Liver (tissue), 9 donors: ENCODE measurements around the gene GTF2F2. TPM values are rescaled to one million over a fixed set of nuclear protein-coding genes. Genes with fewer than 3 reads are reported as not detected.

Source experiments
- DNase-seq: peaks from one replicate; pipeline ENCODE4 v3.0.0-alpha.2; 2017; ENCODE audit warnings: low spot score
- H3K27ac ChIP-seq, 2 donors: one replicate each; pipeline ENCODE4 v1.7.0; 2013; ENCODE audit warnings: inconsistent platforms in 2 of 2, low read length in 2 of 2, control low read depth in 1 of 2, low read depth in 1 of 2, mild to moderate bottlenecking in 1 of 2
- H3K27me3 ChIP-seq, 4 donors: one replicate each; pipeline versions ENCODE4 v1.6.1 to v1.7.0; 2013; ENCODE audit warnings: low read length in 3 of 4, inconsistent platforms in 1 of 4, mild to moderate bottlenecking in 1 of 4, moderate library complexity in 1 of 4; ENCODE audit not compliant: control insufficient read depth in 4 of 4, insufficient read depth in 4 of 4
- H3K36me3 ChIP-seq, 4 donors: one replicate each; pipeline versions ENCODE4 v1.6.1 to v1.7.0; 2013; ENCODE audit warnings: low read length in 3 of 4, mild to moderate bottlenecking in 3 of 4, low read depth in 1 of 4, moderate library complexity in 1 of 4; ENCODE audit not compliant: control insufficient read depth in 4 of 4, insufficient read depth in 3 of 4
- H3K4me1 ChIP-seq, 4 donors: one replicate each; pipeline versions ENCODE4 v1.6.1 to v1.7.0; 2013; ENCODE audit warnings: low read length in 3 of 4, mild to moderate bottlenecking in 3 of 4, moderate library complexity in 1 of 4; ENCODE audit not compliant: control insufficient read depth in 4 of 4, insufficient read depth in 4 of 4
- H3K4me3 ChIP-seq, 3 donors: one replicate each; pipeline versions ENCODE4 v1.6.1 to v1.7.0; 2013; ENCODE audit warnings: low read length in 3 of 3, control low read depth in 1 of 3, low read depth in 1 of 3, mild to moderate bottlenecking in 1 of 3
- H3K9ac ChIP-seq, 2 donors: one replicate each; pipeline ENCODE4 v1.7.0; 2013; ENCODE audit warnings: low read length in 2 of 2, mild to moderate bottlenecking in 2 of 2, moderate library complexity in 2 of 2, control low read depth in 1 of 2, low read depth in 1 of 2
- H3K9me3 ChIP-seq, 4 donors: one replicate each; pipeline versions ENCODE4 v1.6.1 to v1.7.0; 2013; ENCODE audit warnings: low read length in 3 of 4; ENCODE audit not compliant: control insufficient read depth in 4 of 4
- EGR1 ChIP-seq, 2 donors: IDR thresholded peaks; 2 replicates each; pipeline ENCODE4 v1.6.1; 2016 to 2018; ENCODE audit warnings: antibody characterized with exemption in 2 of 2, low read depth in 2 of 2
- FOXA1 ChIP-seq: IDR thresholded peaks from 2 replicates; pipeline ENCODE4 v1.6.1; 2016; ENCODE audit warnings: antibody characterized with exemption
- FOXA2 ChIP-seq: IDR thresholded peaks from 2 replicates; pipeline ENCODE4 v1.6.1; 2016; ENCODE audit warnings: antibody characterized with exemption
- GABPA ChIP-seq, 2 donors: IDR thresholded peaks in 1 of 2; conservative IDR thresholded peaks in 1 of 2; 2 replicates each; pipeline ENCODE4 v1.6.1; 2016; ENCODE audit warnings: antibody characterized with exemption in 2 of 2, mild to moderate bottlenecking in 1 of 2, moderate library complexity in 1 of 2
- HNF4A ChIP-seq, 2 donors: conservative IDR thresholded peaks; 2 replicates each; pipeline ENCODE4 v1.6.1; 2016; ENCODE audit warnings: antibody characterized with exemption in 2 of 2, mild to moderate bottlenecking in 2 of 2
- JUND ChIP-seq, 2 donors: IDR thresholded peaks; 2 replicates each; pipeline ENCODE4 v1.6.1; 2016; ENCODE audit warnings: antibody characterized with exemption in 2 of 2
- NR2F2 ChIP-seq: IDR thresholded peaks from 2 replicates; pipeline ENCODE4 v1.6.1; 2016; ENCODE audit warnings: antibody characterized with exemption
- RAD21 ChIP-seq, 2 donors: IDR thresholded peaks; 2 replicates each; pipeline ENCODE4 v1.6.1; 2016; ENCODE audit warnings: antibody characterized with exemption in 2 of 2, mild to moderate bottlenecking in 2 of 2
- RXRA ChIP-seq, 2 donors: IDR thresholded peaks; 2 replicates each; pipeline ENCODE4 v1.6.1; 2017 to 2018; ENCODE audit warnings: antibody characterized with exemption in 2 of 2, mild to moderate bottlenecking in 1 of 2
- SP1 ChIP-seq: IDR thresholded peaks from 2 replicates; pipeline ENCODE4 v1.6.1; 2018; ENCODE audit warnings: antibody characterized with exemption, mild to moderate bottlenecking
- TAF1 ChIP-seq: conservative IDR thresholded peaks from 2 replicates; pipeline ENCODE4 v1.6.1; 2016; ENCODE audit warnings: antibody characterized with exemption, mild to moderate bottlenecking
- YY1 ChIP-seq: IDR thresholded peaks from 2 replicates; pipeline ENCODE4 v1.6.1; 2016; ENCODE audit warnings: antibody characterized with exemption, mild to moderate bottlenecking
- WGBS: extraction: QIAGEN DNeasy Blood & Tissue Kit; methylation state at CpG from one replicate; pipeline ENCODE4 v1.1.7; 2013; 5-methylcytosine and 5-hydroxymethylcytosine counted together
- polyA plus RNA-seq, 2 donors: library from polyadenylated mRNA; stranded (reverse) in 1 of 2; unstranded in 1 of 2; fragments of 200-250 nt in 1 of 2; fragments of >200 nt in 1 of 2; fragmentation: Nextera tagmentation in 1 of 2; extraction: Ambion mirVana in 1 of 2; gene quantifications; one replicate each; pipeline versions ENCODE4 v1.2.1 to v1.2.3, GENCODE V29; 2013 to 2015
- total RNA-seq, 2 donors: library from RNA; depleted of rRNA; stranded (reverse); fragments of >200 nt; gene quantifications; one replicate each; pipeline ENCODE4 v1.2.3, GENCODE V29; 2014
- TF ChIP-seq, protein P1 (sequence below): IDR thresholded peaks from 2 replicates; pipeline ENCODE4 v1.6.1; 2016; ENCODE audit warnings: antibody characterized with exemption, mild to moderate bottlenecking
- TF ChIP-seq, protein P2 (sequence below): IDR thresholded peaks from 2 replicates; pipeline ENCODE4 v1.6.1; 2016; ENCODE audit warnings: antibody characterized with exemption
- TF ChIP-seq, protein P3 (sequence below): fragments of 150-350 bp; IDR thresholded peaks from 2 replicates; pipeline ENCODE4 v1.5.1; 2017; ENCODE audit warnings: improper control_type of control experiment, low read depth, low read length; ENCODE audit not compliant: missing input control
- TF ChIP-seq, protein P4 (sequence below): IDR thresholded peaks from 2 replicates; pipeline ENCODE4 v1.6.1; 2016; ENCODE audit warnings: antibody characterized with exemption
- TF ChIP-seq, protein P5 (sequence below): IDR thresholded peaks from 2 replicates; pipeline ENCODE4 v1.6.1; 2016; ENCODE audit warnings: antibody characterized with exemption
- donor health status: healthy.
- donor health status: healthy.
- donor health status: healthy.
- donor health status: healthy.
- donor health status: healthy.

The GTF2F2 gene
- total and polyA plus RNA-seq, 4 donors, result 6.0 to 8.5 (median 7.3) TPM

DNA sequence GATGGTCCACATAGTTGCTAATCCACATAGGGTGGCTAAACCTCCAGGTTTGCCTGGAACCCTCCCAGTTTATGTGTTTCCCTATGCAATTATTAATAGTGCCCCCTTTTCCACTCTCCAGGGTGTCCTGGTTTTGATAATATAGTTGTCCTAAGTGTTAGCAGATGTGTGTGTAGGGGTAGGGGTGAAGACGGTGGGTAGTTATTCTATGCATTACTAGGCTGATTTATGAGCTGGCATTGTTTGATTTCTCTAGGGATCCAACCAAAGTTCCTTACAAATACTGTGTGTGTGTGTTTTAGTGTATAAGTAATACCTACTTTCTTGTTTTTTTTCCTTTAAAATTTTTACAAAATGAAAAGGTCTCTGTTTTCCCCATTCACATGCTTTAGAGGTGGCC, 21.1 kb downstream of the GTF2F2 start:
- Histone ChIP-seq H3K27me3 (no peaks in the 10 kb centered on the region), H3K4me1 (peaks cover 0 to 1% (median 0%) of the 10 kb centered on the region in 4 donors), H3K9me3 (no peaks in the 10 kb centered on the region), H3K4me3 (no peak overlapping the region), H3K36me3 (peaks cover 0 to 4% (median 2%) of the 10 kb centered on the region in 4 donors), H3K27ac (no peak overlapping the region), H3K9ac (no peak overlapping the region)
- no peak for TF ChIP-seq FOXA1
- TF ChIP-seq TAF1, result no peak
- no peak for TF ChIP-seq EGR1 (IDR thresholded peaks at IDR 0.05; ENCODE audit: low read depth in 2 of 2)
- TF ChIP-seq, protein P1, sequence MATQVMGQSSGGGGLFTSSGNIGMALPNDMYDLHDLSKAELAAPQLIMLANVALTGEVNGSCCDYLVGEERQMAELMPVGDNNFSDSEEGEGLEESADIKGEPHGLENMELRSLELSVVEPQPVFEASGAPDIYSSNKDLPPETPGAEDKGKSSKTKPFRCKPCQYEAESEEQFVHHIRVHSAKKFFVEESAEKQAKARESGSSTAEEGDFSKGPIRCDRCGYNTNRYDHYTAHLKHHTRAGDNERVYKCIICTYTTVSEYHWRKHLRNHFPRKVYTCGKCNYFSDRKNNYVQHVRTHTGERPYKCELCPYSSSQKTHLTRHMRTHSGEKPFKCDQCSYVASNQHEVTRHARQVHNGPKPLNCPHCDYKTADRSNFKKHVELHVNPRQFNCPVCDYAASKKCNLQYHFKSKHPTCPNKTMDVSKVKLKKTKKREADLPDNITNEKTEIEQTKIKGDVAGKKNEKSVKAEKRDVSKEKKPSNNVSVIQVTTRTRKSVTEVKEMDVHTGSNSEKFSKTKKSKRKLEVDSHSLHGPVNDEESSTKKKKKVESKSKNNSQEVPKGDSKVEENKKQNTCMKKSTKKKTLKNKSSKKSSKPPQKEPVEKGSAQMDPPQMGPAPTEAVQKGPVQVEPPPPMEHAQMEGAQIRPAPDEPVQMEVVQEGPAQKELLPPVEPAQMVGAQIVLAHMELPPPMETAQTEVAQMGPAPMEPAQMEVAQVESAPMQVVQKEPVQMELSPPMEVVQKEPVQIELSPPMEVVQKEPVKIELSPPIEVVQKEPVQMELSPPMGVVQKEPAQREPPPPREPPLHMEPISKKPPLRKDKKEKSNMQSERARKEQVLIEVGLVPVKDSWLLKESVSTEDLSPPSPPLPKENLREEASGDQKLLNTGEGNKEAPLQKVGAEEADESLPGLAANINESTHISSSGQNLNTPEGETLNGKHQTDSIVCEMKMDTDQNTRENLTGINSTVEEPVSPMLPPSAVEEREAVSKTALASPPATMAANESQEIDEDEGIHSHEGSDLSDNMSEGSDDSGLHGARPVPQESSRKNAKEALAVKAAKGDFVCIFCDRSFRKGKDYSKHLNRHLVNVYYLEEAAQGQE, result no peak
- TF ChIP-seq SP1, result no peak
- TF ChIP-seq NR2F2, result no peak
- no peak for TF ChIP-seq YY1
- no peak for TF ChIP-seq FOXA2
- TF ChIP-seq JUND (IDR thresholded peaks at IDR 0.05), result no peak
- TF ChIP-seq, protein P2, sequence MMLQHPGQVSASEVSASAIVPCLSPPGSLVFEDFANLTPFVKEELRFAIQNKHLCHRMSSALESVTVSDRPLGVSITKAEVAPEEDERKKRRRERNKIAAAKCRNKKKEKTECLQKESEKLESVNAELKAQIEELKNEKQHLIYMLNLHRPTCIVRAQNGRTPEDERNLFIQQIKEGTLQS, result no peak
- TF ChIP-seq GABPA (IDR thresholded peaks at IDR 0.05 in 1 of 2, conservative IDR thresholded peaks at IDR 0.05 in 1 of 2), result no peak
- WGBS, result 95% methylated on average over 1 of the region's 1 CpG
- DNase-seq, result no peak

DNA sequence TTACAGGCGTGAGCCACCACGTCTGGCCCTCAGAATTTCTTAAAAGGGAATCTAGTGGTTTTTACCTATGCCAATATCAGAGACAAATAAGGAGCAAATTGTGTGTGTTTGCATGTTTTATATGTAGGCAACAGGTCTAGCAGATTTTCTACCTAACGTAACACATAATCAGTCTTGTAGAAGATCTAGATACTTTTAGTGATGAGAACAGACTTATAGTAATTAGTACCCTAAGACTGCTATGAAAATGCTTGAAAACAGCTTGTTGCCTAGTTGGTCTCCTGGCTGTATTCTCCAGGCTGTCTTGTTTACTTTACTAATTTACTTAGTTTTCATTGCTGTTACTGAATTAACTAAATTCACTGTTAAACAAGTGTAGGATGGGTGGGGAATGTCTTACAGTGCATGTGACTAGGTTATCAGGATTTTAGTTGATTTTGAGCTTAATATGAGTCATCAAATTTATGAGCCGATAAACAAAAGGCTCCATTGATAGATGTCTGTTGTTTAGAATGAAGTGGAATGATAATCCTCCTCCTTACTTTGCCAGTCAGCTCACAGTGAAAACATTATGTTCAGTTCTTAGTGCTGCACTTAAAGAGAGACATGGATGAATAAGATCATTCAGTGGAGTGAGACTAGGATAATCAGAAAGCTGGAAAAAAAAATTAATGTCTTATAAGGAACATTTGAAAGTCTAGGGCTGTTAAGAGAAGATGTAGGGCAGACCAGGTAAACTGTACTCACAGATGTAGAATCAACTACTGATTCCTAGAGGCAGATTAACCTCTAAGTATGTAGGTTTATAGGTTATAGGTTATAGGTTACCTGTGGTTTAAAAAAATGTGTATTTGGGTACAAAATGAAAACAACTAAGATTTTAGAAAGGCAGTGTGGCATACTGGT, 22.4 kb downstream of the GTF2F2 start:
- peaks cover 0 to 1% (median 0%) of the 10 kb centered on the region in 4 donors for H3K4me1 ChIP-seq
- no peaks in the 10 kb centered on the region for H3K9me3 ChIP-seq
- H3K27me3 ChIP-seq, result no peaks in the 10 kb centered on the region
- 91% methylated on average over 4 of the region's 4 CpGs for WGBS
- no peak for DNase-seq
- H3K27ac ChIP-seq, result no peak overlapping the region
- H3K36me3 ChIP-seq, result peaks cover 0 to 4% (median 2%) of the 10 kb centered on the region in 4 donors
- TF ChIP-seq FOXA2 (no peak), HNF4A (conservative IDR thresholded peaks at IDR 0.05) (no peak), RAD21 (IDR thresholded peaks at IDR 0.05) (no peak), GABPA (IDR thresholded peaks at IDR 0.05 in 1 of 2, conservative IDR thresholded peaks at IDR 0.05 in 1 of 2) (no peak), EGR1 (IDR thresholded peaks at IDR 0.05; ENCODE audit: low read depth in 2 of 2) (no peak), JUND (IDR thresholded peaks at IDR 0.05) (no peak), TAF1 (no peak), NR2F2 (no peak), RXRA (IDR thresholded peaks at IDR 0.05) (no peak), FOXA1 (no peak)
- TF ChIP-seq, protein P1, result no peak
- TF ChIP-seq, protein P2, result no peak
- TF ChIP-seq, protein P3, sequence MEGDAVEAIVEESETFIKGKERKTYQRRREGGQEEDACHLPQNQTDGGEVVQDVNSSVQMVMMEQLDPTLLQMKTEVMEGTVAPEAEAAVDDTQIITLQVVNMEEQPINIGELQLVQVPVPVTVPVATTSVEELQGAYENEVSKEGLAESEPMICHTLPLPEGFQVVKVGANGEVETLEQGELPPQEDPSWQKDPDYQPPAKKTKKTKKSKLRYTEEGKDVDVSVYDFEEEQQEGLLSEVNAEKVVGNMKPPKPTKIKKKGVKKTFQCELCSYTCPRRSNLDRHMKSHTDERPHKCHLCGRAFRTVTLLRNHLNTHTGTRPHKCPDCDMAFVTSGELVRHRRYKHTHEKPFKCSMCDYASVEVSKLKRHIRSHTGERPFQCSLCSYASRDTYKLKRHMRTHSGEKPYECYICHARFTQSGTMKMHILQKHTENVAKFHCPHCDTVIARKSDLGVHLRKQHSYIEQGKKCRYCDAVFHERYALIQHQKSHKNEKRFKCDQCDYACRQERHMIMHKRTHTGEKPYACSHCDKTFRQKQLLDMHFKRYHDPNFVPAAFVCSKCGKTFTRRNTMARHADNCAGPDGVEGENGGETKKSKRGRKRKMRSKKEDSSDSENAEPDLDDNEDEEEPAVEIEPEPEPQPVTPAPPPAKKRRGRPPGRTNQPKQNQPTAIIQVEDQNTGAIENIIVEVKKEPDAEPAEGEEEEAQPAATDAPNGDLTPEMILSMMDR, result no peak
- TF ChIP-seq, protein P4, sequence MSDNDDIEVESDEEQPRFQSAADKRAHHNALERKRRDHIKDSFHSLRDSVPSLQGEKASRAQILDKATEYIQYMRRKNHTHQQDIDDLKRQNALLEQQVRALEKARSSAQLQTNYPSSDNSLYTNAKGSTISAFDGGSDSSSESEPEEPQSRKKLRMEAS, result no peak
- TF ChIP-seq, protein P5, sequence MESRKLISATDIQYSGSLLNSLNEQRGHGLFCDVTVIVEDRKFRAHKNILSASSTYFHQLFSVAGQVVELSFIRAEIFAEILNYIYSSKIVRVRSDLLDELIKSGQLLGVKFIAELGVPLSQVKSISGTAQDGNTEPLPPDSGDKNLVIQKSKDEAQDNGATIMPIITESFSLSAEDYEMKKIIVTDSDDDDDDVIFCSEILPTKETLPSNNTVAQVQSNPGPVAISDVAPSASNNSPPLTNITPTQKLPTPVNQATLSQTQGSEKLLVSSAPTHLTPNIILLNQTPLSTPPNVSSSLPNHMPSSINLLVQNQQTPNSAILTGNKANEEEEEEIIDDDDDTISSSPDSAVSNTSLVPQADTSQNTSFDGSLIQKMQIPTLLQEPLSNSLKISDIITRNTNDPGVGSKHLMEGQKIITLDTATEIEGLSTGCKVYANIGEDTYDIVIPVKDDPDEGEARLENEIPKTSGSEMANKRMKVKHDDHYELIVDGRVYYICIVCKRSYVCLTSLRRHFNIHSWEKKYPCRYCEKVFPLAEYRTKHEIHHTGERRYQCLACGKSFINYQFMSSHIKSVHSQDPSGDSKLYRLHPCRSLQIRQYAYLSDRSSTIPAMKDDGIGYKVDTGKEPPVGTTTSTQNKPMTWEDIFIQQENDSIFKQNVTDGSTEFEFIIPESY, result no peak
- no peak overlapping the region for H3K9ac ChIP-seq
- H3K4me3 ChIP-seq, result no peak overlapping the region
